Activated CD4-positive, alpha-beta T cell treated with anti-CD3 and anti-CD28 coated beads, Interleukin-2, Interleukin-6, amounts not matched to agents 100 ng/mL and 50 ng/mL, durations not matched to agents 16 hours and 8 hours (primary cell): ENCODE measurements around the gene ANKS1B.
A peak's percentile ranks its signal among the peaks of the same experiment; 100 is the strongest.
"Not testable (repeated sequence)": the region's sequence is repeated elsewhere in the genome, so short reads cannot be mapped to it uniquely, and the experiment has no call there.

Source experiments
- DNase-seq: peaks from one replicate; pipeline ENCODE4 v3.0.0-alpha.2; 2020

Gene ANKS1B

GRCh38 chr12:98796745-98797144 lies 1188.0 kb downstream of the ANKS1B start:
- no peak for DNase-seq

GRCh38 chr12:98793121-98793520 lies 1191.6 kb downstream of the ANKS1B start:
- no peak for DNase-seq

- DNase-seq: no peak
Observed at GRCh38 chr12:98791406-98791805, 1193.3 kb downstream of the ANKS1B start.

GRCh38 chr12:98788396-98788795 lies 1196.3 kb downstream of the ANKS1B start:
- no peak for DNase-seq

GRCh38 chr12:98786653-98787052 lies 1198.1 kb downstream of the ANKS1B start:
- no peak for DNase-seq

- DNase-seq: no peak
Observed at GRCh38 chr12:98783420-98783819, 1201.3 kb downstream of the ANKS1B start.

GRCh38 chr12:98780261-98780660 lies 1204.5 kb downstream of the ANKS1B start:
- DNase-seq: no peak

- no peak for DNase-seq
Observed at GRCh38 chr12:98772818-98773217, 1211.9 kb downstream of the ANKS1B start.

DNA sequence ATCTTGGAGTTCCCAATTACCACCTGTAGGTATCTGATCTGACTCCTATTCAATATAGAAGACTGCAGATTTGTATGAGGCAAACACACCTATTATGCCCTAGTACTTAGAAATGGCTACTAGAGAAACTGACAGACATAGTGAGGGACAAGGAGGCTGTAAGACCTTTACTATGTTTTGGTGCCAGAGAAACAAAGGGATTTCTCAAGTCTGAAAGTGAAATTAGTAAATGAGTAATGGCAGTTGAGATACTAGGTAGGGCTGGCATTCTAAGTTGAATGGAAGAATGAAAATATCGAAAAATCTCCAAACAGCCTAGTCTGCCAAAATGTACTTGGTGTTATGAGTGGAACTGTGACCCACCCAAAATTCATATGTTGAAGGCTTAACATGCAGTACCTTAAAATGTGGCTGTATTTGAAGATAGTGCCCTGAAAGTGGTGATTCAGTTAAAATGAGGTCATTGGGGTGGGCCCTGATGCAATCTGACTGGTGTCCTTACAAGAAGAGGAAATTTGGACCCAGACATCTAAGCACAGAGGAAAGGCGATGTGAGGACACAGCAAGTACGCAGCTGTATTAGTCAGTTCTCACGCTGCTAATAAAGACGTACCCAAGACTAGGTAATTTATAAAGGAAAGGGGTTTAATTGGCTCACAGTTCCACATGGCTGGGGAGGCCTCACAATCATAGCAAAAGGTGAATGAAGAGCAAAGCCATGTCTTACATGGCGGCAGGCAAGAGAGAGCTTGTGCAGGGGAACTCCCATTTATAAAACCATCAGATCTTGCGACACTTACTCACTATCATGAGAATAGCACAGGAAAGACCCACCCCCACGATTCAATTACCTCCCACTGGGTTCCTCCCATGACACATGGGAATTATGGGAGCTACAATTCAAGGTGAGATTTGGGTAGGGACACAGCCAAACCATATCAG lies 1212.7 kb downstream of the ANKS1B start:
- DNase-seq: no peak

GRCh38 chr12:98770230-98770629 lies 1214.5 kb downstream of the ANKS1B start:
- no peak for DNase-seq

GRCh38 chr12:98769068-98769467 lies 1215.7 kb downstream of the ANKS1B start:
- DNase-seq: no peak

- DNase-seq: no peak
Observed at GRCh38 chr12:98767248-98767647, 1217.5 kb downstream of the ANKS1B start.

GRCh38 chr12:98763656-98764055 lies 1221.1 kb downstream of the ANKS1B start:
- no peak for DNase-seq

DNA sequence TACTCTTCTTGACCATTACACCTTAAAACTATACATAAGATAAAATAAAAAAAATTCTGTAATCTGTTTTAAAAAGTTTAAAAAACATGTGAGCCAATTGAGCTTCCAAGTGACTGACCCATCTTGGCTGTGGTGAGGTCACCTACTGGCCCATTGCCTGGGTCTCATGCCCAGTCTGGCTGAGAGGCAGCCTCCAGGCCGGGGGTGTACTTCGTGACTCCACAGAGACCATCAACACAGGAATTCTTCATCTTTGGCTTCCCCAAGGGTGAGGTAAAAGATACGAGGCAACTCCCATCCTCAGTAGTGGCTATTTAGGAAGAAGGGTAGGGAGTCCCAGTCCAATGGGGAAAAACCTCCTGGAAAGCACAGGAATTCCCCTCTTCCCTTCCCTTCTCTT lies 1226.4 kb downstream of the ANKS1B start:
- DNase-seq: no peak

GRCh38 chr12:98757455-98757854 lies 1227.3 kb downstream of the ANKS1B start:
- no peak for DNase-seq

- DNase-seq: not testable (repeated sequence)
Observed at GRCh38 chr12:98755855-98756254, 1228.9 kb downstream of the ANKS1B start.

DNA sequence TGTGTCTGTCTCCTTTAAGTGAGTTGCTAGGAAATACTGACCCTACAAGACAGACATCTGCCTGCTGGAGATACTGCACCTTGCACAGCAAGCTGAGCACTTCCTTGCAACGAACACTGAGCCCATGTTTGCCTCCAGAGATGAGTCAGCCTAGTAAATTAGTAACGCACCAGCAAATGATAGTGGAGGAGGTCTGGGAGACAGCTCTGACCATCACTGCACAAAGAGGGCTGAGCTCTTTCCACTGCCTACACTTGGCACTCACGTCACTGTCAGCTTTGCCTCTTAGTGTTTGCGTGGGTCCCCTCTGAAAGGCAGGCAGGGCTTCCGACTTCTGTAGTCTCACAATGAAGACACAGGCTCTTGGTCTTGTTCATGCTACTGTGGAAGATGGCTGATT lies 1230.6 kb downstream of the ANKS1B start:
- peak; percentile 85 for DNase-seq

GRCh38 chr12:98752726-98753125 lies 1232.0 kb downstream of the ANKS1B start:
- DNase-seq: no peak

GRCh38 chr12:98751580-98752115 lies 1233.1 kb downstream of the ANKS1B start:
- DNase-seq: no peak

DNA sequence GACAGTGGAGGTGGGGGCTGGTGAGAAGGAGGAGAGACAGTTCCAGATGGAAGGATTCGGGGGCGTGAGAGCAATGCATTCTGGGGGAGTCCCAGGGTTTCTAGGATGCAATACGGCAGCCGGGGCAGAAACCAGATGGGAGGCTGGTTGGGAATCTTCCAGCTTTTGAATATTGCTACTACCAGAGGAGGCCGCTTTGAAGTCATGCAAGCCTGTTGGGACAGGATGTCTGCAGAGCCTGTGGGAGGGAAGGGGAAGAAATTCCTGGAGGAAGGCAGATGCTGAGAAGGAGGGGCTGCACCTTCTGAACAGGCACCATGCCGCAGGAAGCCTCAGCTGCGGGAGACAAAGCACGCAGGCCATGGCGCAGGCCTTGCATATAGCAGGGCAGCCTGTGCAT lies 1234.2 kb downstream of the ANKS1B start:
- DNase-seq: no peak

- no peak for DNase-seq
Observed at GRCh38 chr12:98748463-98748862, 1236.3 kb downstream of the ANKS1B start.

GRCh38 chr12:98745578-98746391 lies 1239.0 kb downstream of the ANKS1B start:
- DNase-seq: peak; percentile 45

DNA sequence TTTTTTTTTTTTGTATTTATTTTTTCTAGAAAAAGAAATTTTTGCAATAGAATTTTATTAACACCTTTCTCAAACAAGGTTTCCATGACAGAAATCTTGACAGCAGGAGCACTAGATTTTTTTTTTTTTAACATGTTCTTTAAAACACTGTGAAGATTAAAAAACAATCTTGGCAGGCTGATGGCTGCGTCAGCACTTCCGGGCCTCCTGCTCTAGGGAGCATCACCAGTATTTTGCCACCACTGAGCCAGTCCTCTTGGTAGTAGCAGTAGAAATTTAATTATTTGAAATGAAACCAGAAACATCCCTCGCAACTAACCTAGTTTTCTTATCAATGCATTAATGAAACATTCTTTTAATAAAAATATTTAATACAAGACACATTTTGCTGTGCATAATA lies 1240.1 kb downstream of the ANKS1B start:
- DNase-seq: no peak
